H1 (cell line): ENCODE results near the gene PTPRJ. TPM values are rescaled to one million over a fixed set of nuclear protein-coding genes. Genes with fewer than 3 reads are reported as not detected.

Experiments used
- CTCF ChIA-PET: fragments of 300-600 bp; sonication (Branson Sonifier 250); formaldehyde crosslinking; loops from one replicate; lab custom pipeline; 2021; ENCODE audit not compliant: partially characterized antibody; lab: Charles Lee
- POLR2A ChIA-PET: fragments of 300-600 bp; sonication (Branson Sonifier 250); formaldehyde crosslinking; loops from one replicate; lab custom pipeline; 2021; ENCODE audit warnings: inconsistent platforms; ENCODE audit not compliant: partially characterized antibody; lab: Charles Lee
- DNase-seq, 2 experiments: peaks; one replicate each; pipeline versions ENCODE4 v3.0.0 to v3.0.0-alpha.2; 2010 to 2022; ENCODE audit warnings: low spot score in 2 of 2, low read depth in 1 of 2, mixed read lengths in 1 of 2
- FAIRE-seq: peaks from 2 replicates; lab custom pipeline; 2011; peaks lifted over from hg19 to GRCh38; lab: Jason Lieb, UNC
- H2AFZ ChIP-seq: 2 replicates; pipeline ENCODE4 v1.8.1; 2012; ENCODE audit warnings: low read length, inconsistent platforms
- H2AK5ac ChIP-seq: 2 replicates; pipeline ENCODE4 v1.6.1; 2013; ENCODE audit warnings: low read depth, low read length
- H2BK120ac ChIP-seq: replicated peaks from 2 replicates; pipeline ENCODE3; 2013; ENCODE audit warnings: low read depth, low read length, inconsistent platforms
- H2BK12ac ChIP-seq: 2 replicates; pipeline ENCODE4 v1.6.1; 2013; ENCODE audit warnings: low read depth, low read length
- H2BK15ac ChIP-seq: 2 replicates; pipeline ENCODE4 v1.6.1; 2013; ENCODE audit warnings: low read length
- H2BK20ac ChIP-seq: 2 replicates; pipeline ENCODE4 v1.6.1; 2013; ENCODE audit warnings: low read length
- H2BK5ac ChIP-seq: 2 replicates; pipeline ENCODE4 v1.6.1; 2013; ENCODE audit warnings: low read depth, low read length
- H3K14ac ChIP-seq: 2 replicates; pipeline ENCODE4 v1.6.1; 2013; ENCODE audit warnings: inconsistent platforms; ENCODE audit not compliant: insufficient read length
- H3K18ac ChIP-seq: 2 replicates; pipeline ENCODE4 v1.6.1; 2013; ENCODE audit warnings: low read length; ENCODE audit errors: extremely low read depth
- H3K23ac ChIP-seq: 2 replicates; pipeline ENCODE4 v1.6.1; 2013; ENCODE audit warnings: inconsistent platforms; ENCODE audit not compliant: insufficient read length
- H3K23me2 ChIP-seq: 2 replicates; pipeline ENCODE4 v1.6.1; 2013; ENCODE audit warnings: low read depth, low read length
- H3K27ac ChIP-seq: 2 replicates; pipeline ENCODE4 v1.6.1; 2011; ENCODE audit warnings: low read depth, low read length, inconsistent platforms
- H3K27me3 ChIP-seq, 4 experiments: replicated peaks in 1 of 4; 1 replicate in 1 of 4; 2 replicates in 3 of 4; pipeline versions ENCODE4 v1.6.1 to v1.8.1; 2011 to 2013; ENCODE audit warnings: low read length in 3 of 4, mild to moderate bottlenecking in 3 of 4, inconsistent platforms in 2 of 4, mixed read lengths in 2 of 4, moderate library complexity in 1 of 4; ENCODE audit not compliant: control insufficient read depth in 3 of 4, insufficient read depth in 3 of 4; ENCODE audit errors: extremely low read depth in 1 of 4
- H3K36me3 ChIP-seq, 4 experiments: 2 replicates each; pipeline versions ENCODE4 v1.6.1 to v1.8.1; 2011 to 2013; ENCODE audit warnings: mild to moderate bottlenecking in 4 of 4, low read length in 3 of 4, moderate library complexity in 2 of 4, control low read depth in 1 of 4, inconsistent platforms in 1 of 4; ENCODE audit not compliant: insufficient read depth in 4 of 4, control insufficient read depth in 2 of 4
- H3K4ac ChIP-seq: replicated peaks from 2 replicates; pipeline ENCODE3; 2013; ENCODE audit warnings: low read length, low read depth, mixed read lengths, inconsistent platforms; ENCODE audit not compliant: insufficient read length
- H3K4me1 ChIP-seq, 4 experiments: replicated peaks in 1 of 4; 1 replicate in 1 of 4; 2 replicates in 3 of 4; pipeline versions ENCODE4 v1.6.1 to v1.8.1; 2011 to 2013; ENCODE audit warnings: low read length in 3 of 4, inconsistent platforms in 2 of 4, mixed read lengths in 1 of 4; ENCODE audit not compliant: insufficient read depth in 4 of 4, control insufficient read depth in 3 of 4
- H3K4me2 ChIP-seq, 2 experiments: 2 replicates each; pipeline versions ENCODE4 v1.6.1 to v1.8.1; 2011 to 2013; ENCODE audit warnings: low read depth in 2 of 2, low read length in 2 of 2, control low read depth in 1 of 2, inconsistent platforms in 1 of 2, mild to moderate bottlenecking in 1 of 2; ENCODE audit not compliant: insufficient read depth in 1 of 2
- H3K4me3 ChIP-seq, 4 experiments: fragments of 200-600, 300-600 bp in 1 of 4; sonication (generic), shearing (Covaris generic), sonication (Bioruptor Twin) in 1 of 4; 2 replicates each; pipeline versions ENCODE4 v1.5.1 to v1.8.1; 2011 to 2016; ENCODE audit warnings: low read length in 4 of 4, low read depth in 3 of 4, control low read depth in 2 of 4, inconsistent platforms in 2 of 4, mild to moderate bottlenecking in 2 of 4, mixed read lengths in 1 of 4, moderate library complexity in 1 of 4; ENCODE audit not compliant: insufficient read depth in 2 of 4; ENCODE audit errors: extremely low read depth in 1 of 4
- H3K56ac ChIP-seq: replicated peaks from 2 replicates; pipeline ENCODE3; 2013; ENCODE audit warnings: low read depth, mild to moderate bottlenecking, mixed read lengths, low read length, inconsistent platforms; ENCODE audit not compliant: insufficient read length
- H3K79me1 ChIP-seq: 2 replicates; pipeline ENCODE4 v1.6.1; 2013; ENCODE audit warnings: low read depth, low read length, control low read depth
- H3K79me2 ChIP-seq, 2 experiments: 2 replicates each; pipeline versions ENCODE4 v1.6.1 to v1.8.1; 2012 to 2013; ENCODE audit warnings: low read length in 2 of 2, mild to moderate bottlenecking in 2 of 2, inconsistent platforms in 1 of 2; ENCODE audit not compliant: insufficient read depth in 2 of 2, control insufficient read depth in 1 of 2
- H3K9ac ChIP-seq, 4 experiments: replicated peaks in 1 of 4; 1 replicate in 1 of 4; 2 replicates in 3 of 4; pipeline versions ENCODE4 v1.6.1 to v1.8.1; 2011 to 2013; ENCODE audit warnings: low read depth in 3 of 4, low read length in 3 of 4, control low read depth in 2 of 4, mild to moderate bottlenecking in 2 of 4, moderate library complexity in 2 of 4, inconsistent platforms in 1 of 4; ENCODE audit errors: extremely low read depth in 1 of 4
- H3K9me3 ChIP-seq, 2 experiments: 2 replicates each; pipeline versions ENCODE4 v1.6.1 to v1.8.1; 2012 to 2013; ENCODE audit warnings: mild to moderate bottlenecking in 2 of 2, moderate library complexity in 2 of 2, control low read depth in 1 of 2, inconsistent platforms in 1 of 2, low read depth in 1 of 2, low read length in 1 of 2, mixed read lengths in 1 of 2; ENCODE audit not compliant: insufficient read depth in 2 of 2
- H4K20me1 ChIP-seq, 2 experiments: replicated peaks in 1 of 2; 2 replicates each; pipeline versions ENCODE3 to v1.8.1; 2011 to 2013; ENCODE audit warnings: inconsistent platforms in 2 of 2, low read length in 2 of 2, mild to moderate bottlenecking in 1 of 2; ENCODE audit not compliant: insufficient read depth in 2 of 2, control insufficient read depth in 1 of 2
- H4K5ac ChIP-seq: 2 replicates; pipeline ENCODE4 v1.6.1; 2013; ENCODE audit warnings: low read length, low read depth, mixed read lengths, inconsistent platforms; ENCODE audit not compliant: insufficient read length
- H4K8ac ChIP-seq: 2 replicates; pipeline ENCODE4 v1.8.0; 2013; ENCODE audit warnings: mild to moderate bottlenecking, moderate library complexity, low read length, inconsistent platforms; ENCODE audit not compliant: insufficient read depth; ENCODE audit errors: extremely low read depth
- H4K91ac ChIP-seq: replicated peaks from 2 replicates; pipeline ENCODE3; 2013; ENCODE audit warnings: low read length, mixed read lengths, inconsistent platforms; ENCODE audit not compliant: insufficient read length
- ATF2 ChIP-seq: IDR thresholded peaks from 2 replicates; pipeline ENCODE4 v1.6.1; 2012; ENCODE audit warnings: low read length, inconsistent platforms
- CBX5 ChIP-seq: fragments of 300-800, 300-1000 bp; sonication (generic); IDR thresholded peaks from 2 replicates; pipeline ENCODE4 v1.7.1; 2016; ENCODE audit warnings: antibody characterized with exemption, low read length, low read depth
- CBX8 ChIP-seq: fragments of 300-800, 300-1000 bp; sonication (generic); IDR thresholded peaks from 2 replicates; pipeline ENCODE4 v1.7.1; 2016; ENCODE audit warnings: low read depth, low read length, borderline replicate concordance
- CTBP2 ChIP-seq: IDR thresholded peaks from 2 replicates; pipeline ENCODE4 v1.7.0; 2011; ENCODE audit warnings: borderline replicate concordance, mild to moderate bottlenecking, moderate library complexity, mixed read lengths, low read length; ENCODE audit not compliant: insufficient read depth, insufficient read length
- EP300 ChIP-seq, 2 experiments: IDR thresholded peaks; 1 replicate in 1 of 2; 2 replicates in 1 of 2; pipeline ENCODE4 v1.6.1; 2011 to 2012; ENCODE audit warnings: low read depth in 2 of 2, low read length in 2 of 2, mild to moderate bottlenecking in 2 of 2, borderline replicate concordance in 1 of 2, inconsistent platforms in 1 of 2, moderate library complexity in 1 of 2
- GTF2F1 ChIP-seq: IDR thresholded peaks from 2 replicates; pipeline ENCODE4 v1.6.1; 2012; ENCODE audit warnings: low read depth, low read length, improper control_type of control experiment, borderline replicate concordance
- HDAC6 ChIP-seq: IDR thresholded peaks from one replicate; pipeline ENCODE4 v1.7.1; 2012; ENCODE audit warnings: low read depth, mild to moderate bottlenecking, inconsistent platforms, low read length, moderate library complexity
- JUN ChIP-seq: IDR thresholded peaks from 2 replicates; pipeline ENCODE4 v1.6.1; 2011; ENCODE audit warnings: low read depth, mild to moderate bottlenecking, improper control_type of control experiment, low read length
- RXRA ChIP-seq: IDR thresholded peaks from 2 replicates; pipeline ENCODE4 v1.6.1; 2011; ENCODE audit warnings: low read depth, mild to moderate bottlenecking, low read length, moderate library complexity; ENCODE audit not compliant: insufficient read depth
- SIX5 ChIP-seq: IDR thresholded peaks from 2 replicates; pipeline ENCODE4 v1.6.1; 2011; ENCODE audit warnings: mild to moderate bottlenecking, low read depth, low read length
- TAF7 ChIP-seq: optimal IDR thresholded peaks from 2 replicates; pipeline ENCODE3; 2011; ENCODE audit warnings: low read depth, mild to moderate bottlenecking, inconsistent platforms, low read length, moderate library complexity, borderline replicate concordance
- WGBS, 2 experiments: shearing (Covaris generic) in 1 of 2; methylation state at CpG; one replicate each; pipeline versions ENCODE4 v1.1.6 to v1.1.7; 2013 to 2015; ENCODE audit warnings: low lambda C conversion rate in 2 of 2, mixed read lengths in 2 of 2, inconsistent platforms in 1 of 2, low coverage in 1 of 2, missing lambda C conversion rate in 1 of 2; ENCODE audit not compliant: insufficient replicate concordance in 2 of 2, insufficient coverage in 1 of 2, insufficient read length in 1 of 2; ENCODE audit errors: extremely low coverage in 1 of 2, missing lambda C conversion rate in 1 of 2; 5-methylcytosine and 5-hydroxymethylcytosine counted together
- polyA plus RNA-seq, 7 experiments: library from polyadenylated mRNA; depleted of rRNA in 3 of 7; stranded (reverse) in 5 of 7; unstranded in 2 of 7; fragments of >200 nt in 5 of 7; fragments of 200-250 nt in 2 of 7; gene quantifications; 1 replicate in 5 of 7; 2 replicates in 1 of 7; 4 replicates in 1 of 7; pipeline versions ENCODE4 v1.2.1 to v1.2.3, GENCODE V29; 2011 to 2013; ENCODE audit warnings: missing spikeins in 2 of 7, mixed read lengths in 2 of 7
- total RNA-seq: library from RNA; stranded (reverse); fragmentation: NEBNext Ultra II Directional; extraction: Animal tissue kit (Norgen Biotek cat#: 25700); gene quantifications from 2 replicates; pipeline ENCODE4 v1.2.1, GENCODE V29; 2021

Gene PTPRJ
- total and polyA plus RNA-seq, 2 of the 8 experiments (the other 6 are each of a cell fraction or from before 2014, with no cell fraction given): 4.4 to 22.6 TPM

GRCh38 chr11:47986219-47986618, 5.9 kb downstream of the PTPRJ start:
- H3K36me3 ChIP-seq: no peaks in the 10 kb centered on the region
- H3K4me1 ChIP-seq: peaks cover 2 to 6% (median 4%) of the 10 kb centered on the region in 4 experiments; a peak in 5 of 7 replicates
- no peak overlapping the region for H3K23ac ChIP-seq
- no peaks in the 10 kb centered on the region for H3K79me1 ChIP-seq
- no peak overlapping the region for H3K18ac ChIP-seq
- FAIRE-seq (no peak), DNase-seq (no peak)
- H2BK15ac ChIP-seq: no peak overlapping the region
- no peak overlapping the region for H2AFZ ChIP-seq
- no peak overlapping the region for H2BK5ac ChIP-seq
- H3K23me2 ChIP-seq: peaks cover 7% of the 10 kb centered on the region; the same call in 1 of the 2 replicates
- no peak overlapping the region for H3K14ac ChIP-seq
- peaks cover 0 to 4% of the 10 kb centered on the region in 2 experiments for H4K20me1 ChIP-seq
- H3K4ac ChIP-seq: no peak overlapping the region
- H2BK120ac ChIP-seq: no peak overlapping the region
- H4K8ac ChIP-seq: no peak overlapping the region
- H4K91ac ChIP-seq: no peak overlapping the region
- no peaks in the 10 kb centered on the region for H3K9me3 ChIP-seq
- no peak overlapping the region for H3K56ac ChIP-seq
- H3K79me2 ChIP-seq: peaks cover 3 to 57% of the 10 kb centered on the region in 2 experiments; a peak in 3 of 4 replicates
- no peak overlapping the region for H4K5ac ChIP-seq
- no peak overlapping the region for H3K4me3 ChIP-seq
- no peak overlapping the region for H3K27ac ChIP-seq
- no peak overlapping the region for H2BK12ac ChIP-seq
- H3K4me2 ChIP-seq: no peak overlapping the region
- WGBS, 2 experiments: 96% methylated on average over 5 of the region's 5 CpGs; no CpG with 5 or more reads in 1 of the 2 experiments
- no peak overlapping the region for H2BK20ac ChIP-seq
- ChIA-PET CTCF (interaction anchor here (1.0 kb wide), 1 partner anchor 114 kb away, joined by 4 read pairs; no protein-coding TSS in a partner anchor), POLR2A (no interaction called here)
- H2AK5ac ChIP-seq: no peak overlapping the region
- H3K9ac ChIP-seq: no peak overlapping the region
- H3K27me3 ChIP-seq: peaks cover 0 to 5% (median 0%) of the 10 kb centered on the region in 4 experiments; a peak in 1 of 7 replicates
- TF ChIP-seq JUN (no peak), GTF2F1 (no peak), CTBP2 (no peak), CBX5 (no peak), TAF7 (no peak), HDAC6 (no peak), CBX8 (no peak), RXRA (no peak), EP300 (IDR thresholded peaks at IDR 0.05; ENCODE audit: borderline replicate concordance in 1 of 2, low read depth in 2 of 2, low read length in 2 of 2) (no peak), ATF2 (no peak), SIX5 (no peak)
